SK-N-SH (cell line): ENCODE results near the gene ELMOD1. TPM values are rescaled to one million over a fixed set of nuclear protein-coding genes. Genes with fewer than 3 reads are reported as not detected.
A peak's percentile ranks its signal among the peaks of the same experiment; 100 is the strongest.

Experiments used
- CTCF ChIA-PET: fragments of 300-600, 350-600 bp; formaldehyde crosslinking; extraction: SDS; loops from one replicate; lab custom pipeline; 2021; lab: Yijun Ruan, JAX
- POLR2A ChIA-PET: fragments of 350-600 bp; sonication (Branson Sonifier 250); formaldehyde crosslinking; extraction: SDS; loops from one replicate; lab custom pipeline; 2020; ENCODE audit warnings: antibody characterized with exemption, inconsistent platforms; lab: Yijun Ruan, JAX
- DNase-seq: peaks from one replicate; pipeline ENCODE4 v3.0.0; 2012
- H2AFZ ChIP-seq: fragments of 200-600 bp; sonication (generic); 2 replicates; pipeline ENCODE4 v1.8.1; 2016; ENCODE audit warnings: antibody characterized with exemption, mild to moderate bottlenecking, low read depth
- H3F3A ChIP-seq: fragments of 200-600 bp; sonication (generic); replicated peaks from 2 replicates; pipeline ENCODE3; 2016; ENCODE audit warnings: antibody characterized with exemption, mild to moderate bottlenecking; ENCODE audit not compliant: insufficient read depth
- H3K27ac ChIP-seq, 2 experiments: fragments of 200-500 bp in 1 of 2; fragments of 200-600 bp in 1 of 2; sonication (Bioruptor generic) in 1 of 2; sonication (generic), shearing (Covaris generic) in 1 of 2; 2 replicates each; pipeline versions ENCODE4 v1.5.1 to v1.6.1; 2014 to 2016; ENCODE audit warnings: low read depth in 2 of 2, inconsistent platforms in 1 of 2, low read length in 1 of 2, mild to moderate bottlenecking in 1 of 2, mixed read lengths in 1 of 2
- H3K27me3 ChIP-seq: fragments of 200-600 bp; sonication (generic), shearing (Covaris generic); 2 replicates; pipeline ENCODE4 v1.6.1; 2016; ENCODE audit warnings: mixed run types; ENCODE audit not compliant: insufficient read depth
- H3K36me3 ChIP-seq, 2 experiments: fragments of 200-500 bp in 1 of 2; fragments of 200-600 bp in 1 of 2; sonication (Bioruptor generic) in 1 of 2; sonication (generic) in 1 of 2; replicated peaks in 1 of 2; 2 replicates each; pipeline versions ENCODE3 to v1.5.1; 2014 to 2016; ENCODE audit warnings: low read length in 1 of 2, mild to moderate bottlenecking in 1 of 2; ENCODE audit not compliant: insufficient read depth in 2 of 2, control insufficient read depth in 1 of 2
- H3K4me1 ChIP-seq, 2 experiments: fragments of 200-500 bp in 1 of 2; fragments of 200-600 bp in 1 of 2; sonication (Bioruptor generic) in 1 of 2; sonication (generic), shearing (Covaris generic) in 1 of 2; 2 replicates each; pipeline versions ENCODE4 v1.5.1 to v1.6.1; 2014 to 2016; ENCODE audit warnings: low read depth in 1 of 2, low read length in 1 of 2, mixed run types in 1 of 2; ENCODE audit not compliant: insufficient read depth in 2 of 2, control insufficient read depth in 1 of 2
- H3K4me2 ChIP-seq: fragments of 200-600 bp; sonication (generic), shearing (Covaris generic); 2 replicates; pipeline ENCODE4 v1.6.1; 2017; ENCODE audit warnings: mixed run types
- H3K4me3 ChIP-seq, 2 experiments: fragments of 200-500 bp in 1 of 2; fragments of 200-600 bp in 1 of 2; sonication (Bioruptor generic) in 1 of 2; sonication (generic), shearing (Covaris generic) in 1 of 2; 2 replicates each; pipeline versions ENCODE4 v1.5.1 to v1.8.1; 2014 to 2016; ENCODE audit warnings: low read depth in 2 of 2, inconsistent platforms in 1 of 2, low read length in 1 of 2, mild to moderate bottlenecking in 1 of 2, mixed read lengths in 1 of 2, moderate library complexity in 1 of 2
- H3K79me2 ChIP-seq: fragments of 200-600 bp; sonication (generic); 2 replicates; pipeline ENCODE4 v1.8.1; 2017; ENCODE audit warnings: mild to moderate bottlenecking; ENCODE audit not compliant: insufficient read depth
- H3K9ac ChIP-seq: fragments of 200-600 bp; sonication (generic); 2 replicates; pipeline ENCODE4 v1.6.1; 2017; ENCODE audit warnings: mixed run types
- H3K9me2 ChIP-seq: fragments of 200-600 bp; sonication (generic); 2 replicates; pipeline ENCODE4 v1.6.1; 2017; ENCODE audit warnings: mixed run types
- H3K9me3 ChIP-seq: fragments of 200-600 bp; sonication (generic); 2 replicates; pipeline ENCODE4 v1.6.1; 2017; ENCODE audit warnings: mixed run types, mild to moderate bottlenecking, moderate library complexity
- H4K20me1 ChIP-seq: fragments of 200-600 bp; sonication (generic); 2 replicates; pipeline ENCODE4 v1.6.1; 2017; ENCODE audit warnings: mild to moderate bottlenecking, mixed run types; ENCODE audit not compliant: insufficient read depth
- CHD2 ChIP-seq: fragments of 150-350 bp; IDR thresholded peaks from 2 replicates; pipeline ENCODE4 v1.6.1; 2018; ENCODE audit warnings: low read length; ENCODE audit not compliant: partially characterized antibody
- CTCF ChIP-seq: fragments of 200-600 bp; sonication (generic); IDR thresholded peaks from 2 replicates; pipeline ENCODE4 v1.6.1; 2017; ENCODE audit warnings: antibody characterized with exemption, mild to moderate bottlenecking, moderate library complexity
- ELF1 ChIP-seq: IDR thresholded peaks from 2 replicates; pipeline ENCODE4 v1.4.0; 2012
- EP300 ChIP-seq, 2 experiments: IDR thresholded peaks; 2 replicates each; pipeline versions ENCODE4 v1.4.0 to v1.6.1; 2012; ENCODE audit warnings: borderline replicate concordance in 1 of 2, low read depth in 1 of 2, low read length in 1 of 2
- FOSL2 ChIP-seq: IDR thresholded peaks from 2 replicates; pipeline ENCODE4 v1.4.0; 2012; ENCODE audit warnings: low read depth, mild to moderate bottlenecking, moderate library complexity, borderline replicate concordance
- FOXM1 ChIP-seq: IDR thresholded peaks from 2 replicates; pipeline ENCODE4 v1.4.0; 2012; ENCODE audit warnings: low read depth, mild to moderate bottlenecking
- NFIC ChIP-seq: IDR thresholded peaks from 2 replicates; pipeline ENCODE4 v1.4.0; 2012; ENCODE audit warnings: borderline replicate concordance
- POLR2AphosphoS5 ChIP-seq: IDR thresholded peaks from 2 replicates; pipeline ENCODE4 v1.6.1; 2012; ENCODE audit warnings: low read depth, low read length
- REST ChIP-seq: IDR thresholded peaks from 2 replicates; pipeline ENCODE4 v1.6.1; 2012; ENCODE audit warnings: mild to moderate bottlenecking, low read depth, low read length, moderate library complexity
- RXRA ChIP-seq: IDR thresholded peaks from 2 replicates; pipeline ENCODE4 v1.4.0; 2012; ENCODE audit warnings: low read depth, mild to moderate bottlenecking, borderline replicate concordance
- TCF12 ChIP-seq: IDR thresholded peaks from 2 replicates; pipeline ENCODE4 v1.4.0; 2012
- YY1 ChIP-seq: IDR thresholded peaks from 2 replicates; pipeline ENCODE4 v1.4.0; 2012; ENCODE audit warnings: low read depth, mild to moderate bottlenecking
- WGBS: methylation state at CpG from one replicate; pipeline ENCODE4 v1.1.6; 2017; ENCODE audit warnings: low lambda C conversion rate; 5-methylcytosine and 5-hydroxymethylcytosine counted together
- polyA plus RNA-seq, 3 experiments: library from polyadenylated mRNA; depleted of rRNA; stranded (reverse); fragments of >200 nt; gene quantifications; 2 replicates each; pipeline ENCODE4 v1.2.3, GENCODE V29; 2012
- TF ChIP-seq, protein P1 (sequence below): IDR thresholded peaks from 2 replicates; pipeline ENCODE4 v1.4.0; 2012; ENCODE audit warnings: low read depth, borderline replicate concordance

The ELMOD1 gene
- polyA plus RNA-seq, 1 of the 3 experiments (the other 2 are of a cell fraction), result not detected

DNA sequence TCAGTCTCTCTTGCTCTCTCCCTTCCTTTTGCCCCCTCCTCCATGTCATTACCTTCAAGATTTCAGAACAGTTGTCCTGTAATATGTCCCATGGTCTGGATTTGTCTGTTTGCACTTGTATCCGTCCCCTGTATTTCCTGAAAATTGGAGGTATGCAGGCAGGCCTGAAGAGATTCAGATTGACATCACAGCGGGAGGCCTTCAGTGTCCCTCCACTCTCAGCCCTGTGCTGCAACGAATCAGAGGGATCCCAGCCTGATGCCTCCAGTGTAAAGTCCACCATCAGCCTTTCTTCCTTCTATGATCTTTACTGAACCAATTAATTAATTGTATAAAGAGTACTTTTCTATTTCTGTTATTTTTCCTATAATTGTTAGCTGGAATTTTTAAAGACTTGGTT is 57.3 kb downstream of the ELMOD1 start (continued):
- TF ChIP-seq REST, result no peak
- no peak for TF ChIP-seq FOXM1

GRCh38 chr11:107651672-107652071 is 60.7 kb downstream of the ELMOD1 start:
- Histone ChIP-seq H3K9me2 (no peaks in the 10 kb centered on the region), H2AFZ (no peak overlapping the region), H3K79me2 (no peaks in the 10 kb centered on the region), H3K4me3 (no peak overlapping the region), H3K9me3 (no peaks in the 10 kb centered on the region), H3F3A (no peaks in the 10 kb centered on the region), H3K27me3 (peaks cover 8% of the 10 kb centered on the region), H3K9ac (no peak overlapping the region), H3K27ac (no peak overlapping the region), H4K20me1 (no peaks in the 10 kb centered on the region), H3K36me3 (no peaks in the 10 kb centered on the region), H3K4me2 (no peak overlapping the region), H3K4me1 (no peaks in the 10 kb centered on the region)
- 24% methylated on average over 4 of the region's 4 CpGs for WGBS
- POLR2A ChIA-PET, result no interaction called here
- DNase-seq, result no peak
- TF ChIP-seq, protein P1, sequence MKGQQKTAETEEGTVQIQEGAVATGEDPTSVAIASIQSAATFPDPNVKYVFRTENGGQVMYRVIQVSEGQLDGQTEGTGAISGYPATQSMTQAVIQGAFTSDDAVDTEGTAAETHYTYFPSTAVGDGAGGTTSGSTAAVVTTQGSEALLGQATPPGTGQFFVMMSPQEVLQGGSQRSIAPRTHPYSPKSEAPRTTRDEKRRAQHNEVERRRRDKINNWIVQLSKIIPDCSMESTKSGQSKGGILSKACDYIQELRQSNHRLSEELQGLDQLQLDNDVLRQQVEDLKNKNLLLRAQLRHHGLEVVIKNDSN, result no peak
- TF ChIP-seq RXRA (no peak), EP300 (IDR thresholded peaks at IDR 0.05; ENCODE audit: borderline replicate concordance in 1 of 2, low read depth in 1 of 2, low read length in 1 of 2) (no peak), NFIC (no peak), POLR2AphosphoS5 (no peak), CTCF (peak; percentile 20; the same call in 1 of the 2 replicates)
- CTCF ChIA-PET, result interaction anchor here (0.9 to 1.4 kb wide), 3 partner anchors 19 to 87 kb away, joined by 3 to 5 read pairs (median 3); no protein-coding TSS in a partner anchor

DNA sequence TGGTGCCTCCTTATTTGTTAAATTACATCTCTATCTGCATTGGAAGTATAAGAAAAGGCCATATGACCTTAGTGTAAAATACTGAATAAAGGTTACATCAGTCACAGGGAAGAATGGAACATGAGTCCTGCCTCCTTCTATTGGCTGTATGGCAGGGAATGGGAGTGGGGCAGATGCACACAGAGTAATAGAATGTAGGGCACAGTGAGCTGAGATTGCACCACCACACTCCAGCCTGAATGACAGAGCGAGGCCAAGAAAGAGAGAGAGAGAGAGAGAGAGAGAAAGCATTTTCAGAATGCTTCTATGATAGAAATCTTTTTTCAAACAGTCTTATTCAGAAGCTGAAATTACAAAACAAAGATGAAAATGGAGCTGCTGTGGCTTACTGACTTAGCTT is 62.1 kb downstream of the ELMOD1 start:
- Histone ChIP-seq H3K79me2 (no peaks in the 10 kb centered on the region), H3K36me3 (no peaks in the 10 kb centered on the region), H2AFZ (no peak overlapping the region), H3K9ac (no peak overlapping the region), H3K4me3 (no peak overlapping the region), H3K4me2 (no peak overlapping the region), H3K9me2 (no peaks in the 10 kb centered on the region), H3K27ac (no peak overlapping the region), H4K20me1 (no peaks in the 10 kb centered on the region), H3K27me3 (peaks cover 8% of the 10 kb centered on the region), H3F3A (no peaks in the 10 kb centered on the region), H3K4me1 (no peaks in the 10 kb centered on the region), H3K9me3 (no peaks in the 10 kb centered on the region)
- TF ChIP-seq ELF1 (no peak), REST (no peak), FOSL2 (no peak), YY1 (no peak), CHD2 (no peak), TCF12 (no peak)
- TF ChIP-seq, protein P1, result no peak
- 0% methylated on average over 1 of the region's 1 CpG for WGBS
- no peak for DNase-seq
- ChIA-PET CTCF (no interaction called here), POLR2A (no interaction called here)
